Endothelial cell of umbilical vein (primary cell): Measurements from ENCODE around the gene SMC1B. TPM values are rescaled to one million over a fixed set of nuclear protein-coding genes. Genes with fewer than 3 reads are reported as not detected.
A peak's percentile ranks its signal among the peaks of the same experiment; 100 is the strongest.

ENCODE experiments used
- BruUV-seq: library from RNA; stranded (reverse); fragments of 400-500 nt; replicated peaks from 2 replicates; lab custom pipeline; 2021; lab: Mats Ljungman, UMichigan
- CTCF ChIA-PET: fragments of 300-600, 350-600 bp; sonication (Branson Sonifier 250); formaldehyde crosslinking; loops from one replicate; lab custom pipeline; 2021; ENCODE audit warnings: antibody characterized with exemption, inconsistent platforms; lab: Charles Lee
- POLR2A ChIA-PET: fragments of 300-600, 350-600 bp; sonication (Branson Sonifier 250); formaldehyde crosslinking; loops from one replicate; lab custom pipeline; 2021; ENCODE audit warnings: antibody characterized with exemption, inconsistent platforms; lab: Charles Lee
- DNase-seq: peaks from one replicate; pipeline ENCODE4 v3.0.0-alpha.2; 2011; ENCODE audit warnings: low read depth, low spot score
- FAIRE-seq: peaks from 2 replicates; lab custom pipeline; 2011; peaks lifted over from hg19 to GRCh38; lab: Jason Lieb, UNC
- H2AFZ ChIP-seq: 2 replicates; pipeline ENCODE4 v1.6.0; 2012; ENCODE audit warnings: low read depth, low read length, control low read depth, inconsistent platforms
- H3K27ac ChIP-seq: 2 replicates; pipeline ENCODE4 v1.5.1; 2011; ENCODE audit warnings: low read depth, mild to moderate bottlenecking, control low read depth, low read length, moderate library complexity; ENCODE audit not compliant: insufficient read depth
- H3K27me3 ChIP-seq, 2 experiments: 2 replicates each; pipeline versions ENCODE4 v1.6.0 to v1.6.1; 2011; ENCODE audit warnings: low read length in 2 of 2, mixed read lengths in 1 of 2; ENCODE audit not compliant: control insufficient read depth in 2 of 2, insufficient read depth in 2 of 2
- H3K36me3 ChIP-seq, 2 experiments: 2 replicates in 1 of 2; 3 replicates in 1 of 2; pipeline ENCODE4 v1.5.1; 2011; ENCODE audit warnings: low read length in 2 of 2, mild to moderate bottlenecking in 1 of 2, moderate library complexity in 1 of 2; ENCODE audit not compliant: control insufficient read depth in 2 of 2, insufficient read depth in 2 of 2; ENCODE audit errors: extremely low read depth in 1 of 2
- H3K4me1 ChIP-seq: 3 replicates; pipeline ENCODE4 v1.5.1; 2011; ENCODE audit warnings: mild to moderate bottlenecking, low read length; ENCODE audit not compliant: control insufficient read depth, insufficient read depth; ENCODE audit errors: extremely low read depth
- H3K4me2 ChIP-seq: 2 replicates; pipeline ENCODE4 v1.6.1; 2011; ENCODE audit warnings: low read length, control low read depth, mixed read lengths; ENCODE audit not compliant: insufficient read depth
- H3K4me3 ChIP-seq, 3 experiments: fragments of 200-600 bp in 1 of 3; sonication (generic), shearing (Covaris generic) in 1 of 3; replicated peaks in 1 of 3; 2 replicates each; pipeline ENCODE4 v1.5.1; 2011 to 2016; ENCODE audit warnings: control low read depth in 3 of 3, low read length in 3 of 3, mild to moderate bottlenecking in 2 of 3, inconsistent platforms in 1 of 3, low read depth in 1 of 3, moderate library complexity in 1 of 3; ENCODE audit not compliant: insufficient read depth in 1 of 3
- H3K79me2 ChIP-seq: 2 replicates; pipeline ENCODE4 v1.6.0; 2012; ENCODE audit warnings: low read length, inconsistent platforms; ENCODE audit not compliant: control insufficient read depth, insufficient read depth
- H3K9ac ChIP-seq: replicated peaks from 2 replicates; pipeline ENCODE3; 2011; ENCODE audit warnings: low read length, control low read depth; ENCODE audit not compliant: insufficient read depth; ENCODE audit errors: extremely low read depth
- H3K9me1 ChIP-seq: replicated peaks from 3 replicates; pipeline ENCODE4 v1.6.0; 2011; ENCODE audit warnings: mild to moderate bottlenecking, low read length; ENCODE audit not compliant: control insufficient read depth, insufficient read depth; ENCODE audit errors: extremely low read depth
- H3K9me3 ChIP-seq: replicated peaks from 2 replicates; pipeline ENCODE4 v1.5.1; 2012; ENCODE audit warnings: low read length, inconsistent platforms; ENCODE audit not compliant: control insufficient read depth, insufficient read depth
- H4K20me1 ChIP-seq: replicated peaks from 2 replicates; pipeline ENCODE3; 2011; ENCODE audit warnings: mild to moderate bottlenecking, low read length; ENCODE audit not compliant: control insufficient read depth, insufficient read depth; ENCODE audit errors: extremely low read depth
- CTCF ChIP-seq, 2 donors: IDR thresholded peaks; 1 replicate in 1 of 2; 2 replicates in 1 of 2; pipeline ENCODE4 v1.5.1; 2011; ENCODE audit warnings: low read length in 2 of 2, mild to moderate bottlenecking in 2 of 2, moderate library complexity in 2 of 2, control low read depth in 1 of 2, inconsistent platforms in 1 of 2, low read depth in 1 of 2; ENCODE audit not compliant: insufficient read depth in 1 of 2; ENCODE audit errors: extremely low read depth in 1 of 2
- EZH2 ChIP-seq: IDR thresholded peaks from 2 replicates; pipeline ENCODE4 v1.6.1; 2012; ENCODE audit warnings: borderline replicate concordance, low read depth, mild to moderate bottlenecking, moderate library complexity, low read length, inconsistent platforms; ENCODE audit not compliant: severe bottlenecking
- FOS ChIP-seq: IDR thresholded peaks from 2 replicates; pipeline ENCODE4 v1.6.1; 2011; ENCODE audit warnings: mild to moderate bottlenecking, low read length, moderate library complexity, borderline replicate concordance; ENCODE audit not compliant: insufficient read depth
- GATA2 ChIP-seq: IDR thresholded peaks from 2 replicates; pipeline ENCODE4 v1.7.0; 2011; ENCODE audit warnings: low read depth, mild to moderate bottlenecking, moderate library complexity, mixed read lengths, low read length; ENCODE audit not compliant: insufficient read length, insufficient read depth
- JUN ChIP-seq: IDR thresholded peaks from 2 replicates; pipeline ENCODE4 v1.6.1; 2011; ENCODE audit warnings: borderline replicate concordance, low read depth; ENCODE audit not compliant: insufficient read length, insufficient read depth
- MYC ChIP-seq: IDR thresholded peaks from one replicate; pipeline ENCODE4 v1.6.1; 2011; ENCODE audit warnings: mild to moderate bottlenecking, low read depth, low read length
- POLR2A ChIP-seq: IDR thresholded peaks from 2 replicates; pipeline ENCODE4 v1.6.1; 2012; ENCODE audit warnings: low read depth, mild to moderate bottlenecking, control low read depth, low read length
- POLR2AphosphoS5 ChIP-seq: IDR thresholded peaks from 2 replicates; pipeline ENCODE4 v1.6.1; 2012; ENCODE audit warnings: low read depth, mild to moderate bottlenecking, control low read depth, low read length, moderate library complexity; ENCODE audit not compliant: insufficient read depth
- dilution Hi-C: fragments of 300-500 bp; cut with MboI; formaldehyde crosslinking; loops from one replicate; pipeline ENCODE4 v1.15.0; 2019; ENCODE audit warnings: low sequenced_read_pairs; ENCODE audit not compliant: extremely low pct_ligation_motif_present
- intact Hi-C: fragments of 100-400 bp; cut with micrococcal nuclease; formaldehyde crosslinking; loops from one replicate; pipeline ENCODE4 v1.10.0; 2022
- polyA plus RNA-seq, 4 experiments: library from polyadenylated mRNA; depleted of rRNA in 3 of 4; stranded (reverse) in 3 of 4; unstranded in 1 of 4; fragments of >200 nt; gene quantifications; 2 replicates each; pipeline versions ENCODE4 v1.2.1 to v1.2.3, GENCODE V29; 2011 to 2012; ENCODE audit warnings: missing spikeins in 1 of 4
- total RNA-seq: library from RNA; stranded (reverse); gene quantifications from 2 replicates; pipeline ENCODE4 v1.2.3, GENCODE V29; 2021
- TF ChIP-seq, protein P1 (sequence below): IDR thresholded peaks from 2 replicates; pipeline ENCODE4 v1.6.1; 2011; ENCODE audit not compliant: insufficient read depth, insufficient read length

SMC1B gene
- total and polyA plus RNA-seq, 2 donors (not counting 3 experiments of a cell fraction or from before 2014, with no cell fraction given), result 0.07 TPM; not detected in 1

GRCh38 chr22:45319324-45319685, 94.1 kb downstream of the SMC1B start:
- peak; percentile 29 for DNase-seq
- Histone ChIP-seq H2AFZ (no peak overlapping the region), H3K79me2 (peaks cover 53% of the 10 kb centered on the region), H3K36me3 (peaks cover 4 to 18% of the 10 kb centered on the region in 2 experiments), H3K27ac (peak overlapping the region; percentile 99), H3K4me2 (no peak overlapping the region), H3K9ac (no peak overlapping the region), H4K20me1 (no peaks in the 10 kb centered on the region), H3K27me3 (no peaks in the 10 kb centered on the region), H3K4me3 (no peak overlapping the region), H3K4me1 (peaks cover 26% of the 10 kb centered on the region), H3K9me1 (no peaks in the 10 kb centered on the region), H3K9me3 (no peaks in the 10 kb centered on the region)
- ChIA-PET POLR2A (no interaction called here), CTCF (interaction anchor here (0.9 kb wide), 1 partner anchor 23 kb away, joined by 3 read pairs; no protein-coding TSS in a partner anchor)
- BruUV-seq, result no TSS peak
- intact Hi-C loops, result loop anchor here (5.0 to 10.0 kb wide), 3 partner anchors 52 to 1295 kb away; partner anchors contain the start of gene PARVB
- dilution Hi-C loops, result no loop called here
- no peak for TF ChIP-seq FOS
- no peak for TF ChIP-seq POLR2AphosphoS5
- TF ChIP-seq, protein P1, sequence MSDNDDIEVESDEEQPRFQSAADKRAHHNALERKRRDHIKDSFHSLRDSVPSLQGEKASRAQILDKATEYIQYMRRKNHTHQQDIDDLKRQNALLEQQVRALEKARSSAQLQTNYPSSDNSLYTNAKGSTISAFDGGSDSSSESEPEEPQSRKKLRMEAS, result no peak
- no peak for TF ChIP-seq JUN
- TF ChIP-seq EZH2, result no peak
- TF ChIP-seq GATA2, result no peak
- TF ChIP-seq POLR2A, result no peak
- TF ChIP-seq CTCF (IDR thresholded peaks at IDR 0.05; ENCODE audit: extremely low read depth in 1 of 2, insufficient read depth in 1 of 2, low read depth in 1 of 2, low read length in 2 of 2), result no peak
- TF ChIP-seq MYC, result no peak
- no peak for FAIRE-seq
